NCI-H748 (cell line): ENCODE data around the gene PIAS2.
A peak's percentile ranks its signal among the peaks of the same experiment; 100 is the strongest.
"Not testable (repeated sequence)": the region's sequence is repeated elsewhere in the genome, so short reads cannot be mapped to it uniquely, and the experiment has no call there.

Experiments
- DNase-seq: peaks from one replicate; lab custom pipeline; 2025; ENCODE audit not compliant: unreplicated experiment; lab: John Stamatoyannopoulos, UW

Gene PIAS2

DNA sequence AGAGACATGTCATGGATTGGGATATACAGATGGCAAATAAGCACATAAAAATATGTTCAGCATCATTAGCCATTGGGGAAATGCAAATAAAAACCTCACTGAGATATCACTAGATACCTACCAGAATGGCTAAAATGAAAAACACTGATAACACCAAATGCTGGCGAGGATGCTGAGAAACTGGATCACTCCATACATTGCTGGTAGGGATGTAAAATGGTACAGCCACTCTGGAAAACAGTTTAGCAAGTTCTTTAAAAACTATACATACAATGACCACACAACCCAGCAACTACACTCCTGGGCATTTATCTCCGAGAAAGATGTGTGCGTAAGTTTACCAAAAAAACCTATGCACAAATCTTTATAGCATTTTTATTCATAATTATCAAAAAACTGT, 13.9 kb downstream of the PIAS2 start:
- no peak for DNase-seq

DNA sequence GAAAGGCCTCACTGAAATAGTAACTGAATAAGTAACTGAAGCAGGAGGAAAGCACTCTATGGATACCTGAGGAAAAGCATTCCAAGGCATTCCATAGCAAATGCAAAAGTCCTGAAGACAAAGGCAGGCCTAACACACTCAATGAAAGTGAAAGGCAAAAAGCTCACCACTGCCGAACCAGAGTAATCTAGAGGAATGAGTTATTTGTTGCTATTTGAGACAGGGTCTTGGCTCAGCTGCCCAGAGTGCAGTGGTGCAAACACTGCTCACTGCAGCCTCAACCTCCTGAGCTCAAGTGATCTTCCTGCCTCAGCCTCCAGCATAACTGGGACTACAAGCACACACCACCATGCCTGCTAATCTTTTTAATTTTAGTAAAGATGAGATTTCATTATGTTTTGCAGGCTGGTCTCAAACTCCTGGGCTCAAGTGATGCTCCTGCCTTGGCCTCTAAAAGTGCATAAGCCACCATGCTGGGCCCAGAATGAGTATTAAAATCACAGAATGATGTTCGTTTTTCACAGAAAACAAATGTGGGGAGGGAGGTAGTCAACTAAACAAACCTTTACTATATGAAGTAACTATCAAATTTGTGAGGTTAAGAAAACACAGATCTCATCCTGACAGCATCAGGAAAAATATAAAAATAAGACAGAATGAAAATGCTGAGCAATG, 17.9 kb downstream of the PIAS2 start:
- no peak for DNase-seq

DNA sequence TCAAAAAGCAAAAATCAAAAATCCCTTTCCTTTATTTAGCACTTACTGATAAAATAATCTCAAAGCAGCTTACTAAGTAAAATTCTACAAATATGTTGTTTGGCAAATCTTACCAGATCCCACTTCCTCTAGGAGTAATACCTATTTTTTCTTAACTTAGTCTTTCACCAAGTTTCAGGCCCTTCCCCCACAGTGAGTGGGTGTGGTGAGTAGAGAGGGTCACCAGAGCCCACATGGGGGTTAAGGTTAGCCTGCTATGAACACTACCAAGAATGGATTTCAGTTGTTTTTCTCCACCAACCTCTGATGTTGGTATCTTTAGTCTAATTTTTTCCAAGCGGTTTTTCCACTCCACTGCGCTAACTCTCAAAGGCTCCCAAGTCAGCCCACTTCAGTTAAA, 23.2 kb downstream of the PIAS2 start:
- DNase-seq, result no peak

DNA sequence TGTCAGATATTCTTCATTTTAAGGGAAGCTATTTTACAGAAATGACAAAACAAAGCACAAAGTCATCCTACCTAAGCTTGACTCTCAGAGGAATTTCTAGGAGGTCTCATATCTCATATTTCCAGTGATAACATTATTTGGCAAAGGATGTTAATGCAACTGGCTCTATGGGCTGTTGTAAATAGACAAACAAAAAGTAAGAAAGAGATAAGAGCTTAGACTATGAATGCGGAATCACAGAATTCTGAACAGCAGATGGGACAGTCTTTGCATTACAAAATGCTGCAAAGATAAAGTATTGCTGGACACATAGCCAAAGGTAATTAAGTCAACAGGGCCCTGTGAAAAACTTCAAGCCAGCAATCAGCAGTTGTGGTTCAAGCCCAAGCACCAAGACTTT, 23.9 kb downstream of the PIAS2 start:
- no peak for DNase-seq

DNA sequence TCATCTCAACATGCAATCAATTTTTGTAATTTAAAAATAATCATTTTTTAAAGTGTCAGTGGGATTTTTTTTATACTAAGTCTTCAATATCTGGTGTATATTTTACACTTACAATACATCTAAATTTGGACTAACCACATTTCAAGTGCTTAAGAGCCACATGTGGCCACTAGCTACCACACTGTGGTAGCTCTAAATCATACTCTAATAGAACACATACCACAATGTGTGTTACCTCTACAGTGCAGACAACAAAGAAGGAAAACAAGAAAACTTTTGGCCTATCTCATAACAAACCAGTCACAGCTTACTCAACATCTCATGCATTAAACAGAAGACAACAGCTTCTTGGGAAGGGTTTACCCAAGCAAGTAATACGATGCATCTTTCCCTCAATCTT, 24.5 kb downstream of the PIAS2 start:
- no peak for DNase-seq

DNA sequence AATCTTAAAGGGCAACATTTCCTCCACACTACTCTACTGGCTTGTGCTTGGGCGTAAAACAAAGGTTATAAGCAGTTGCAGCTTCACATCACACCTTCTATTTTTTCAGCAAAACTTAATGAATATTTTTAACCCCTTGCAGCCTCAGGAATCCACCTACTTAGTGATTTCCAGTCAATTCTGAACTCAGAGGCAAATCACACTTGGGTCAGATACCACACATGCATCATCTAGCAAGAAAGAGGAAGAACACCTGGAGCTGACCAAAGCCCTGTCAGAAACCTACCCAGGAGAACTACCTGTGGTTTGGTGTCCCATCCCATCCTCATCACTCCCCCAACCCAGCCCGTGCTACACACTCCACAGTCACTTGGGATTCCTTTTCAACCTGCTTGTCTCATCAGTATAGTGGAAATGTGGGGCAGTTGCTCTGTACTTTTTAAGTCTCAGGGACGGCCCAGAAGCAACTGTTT, 25.5 kb downstream of the PIAS2 start:
- DNase-seq, result no peak

DNA sequence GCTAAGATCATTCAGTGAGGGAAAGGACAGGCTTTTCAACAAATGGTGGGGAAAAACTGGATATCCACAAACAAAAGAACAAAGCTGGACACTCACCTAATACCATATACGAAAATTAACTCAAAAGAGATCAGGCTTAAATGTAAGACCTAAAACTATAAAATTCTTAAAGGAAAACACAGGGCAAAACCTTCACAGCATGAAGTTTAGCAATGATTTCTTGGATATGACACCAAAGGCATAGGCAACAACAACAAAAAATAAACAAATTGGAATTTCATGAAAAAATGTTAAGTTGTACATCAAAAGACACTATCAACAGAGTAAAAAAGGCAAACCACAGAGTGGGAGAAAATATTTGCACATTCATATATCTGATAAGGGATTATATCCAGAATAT, 28.3 kb downstream of the PIAS2 start:
- DNase-seq, result no peak

DNA sequence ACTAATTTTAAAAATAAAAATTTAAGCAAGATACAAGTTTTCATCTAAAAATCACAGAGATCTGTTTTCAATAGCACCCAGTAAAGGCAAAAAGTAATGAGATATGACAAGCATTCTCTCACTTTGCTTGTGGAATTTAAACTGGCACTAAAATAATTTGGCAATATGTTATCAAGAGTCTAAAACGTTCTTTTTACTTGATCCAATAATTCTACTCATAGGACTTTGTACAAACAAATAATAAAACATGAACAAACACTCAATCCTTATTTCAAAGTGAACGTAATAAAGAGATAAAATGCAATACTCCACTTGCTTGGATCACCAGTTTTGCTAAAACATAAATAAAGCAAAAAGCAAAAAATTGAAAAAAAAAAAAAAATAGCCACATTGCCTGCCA, 30.4 kb downstream of the PIAS2 start:
- no peak for DNase-seq

DNA sequence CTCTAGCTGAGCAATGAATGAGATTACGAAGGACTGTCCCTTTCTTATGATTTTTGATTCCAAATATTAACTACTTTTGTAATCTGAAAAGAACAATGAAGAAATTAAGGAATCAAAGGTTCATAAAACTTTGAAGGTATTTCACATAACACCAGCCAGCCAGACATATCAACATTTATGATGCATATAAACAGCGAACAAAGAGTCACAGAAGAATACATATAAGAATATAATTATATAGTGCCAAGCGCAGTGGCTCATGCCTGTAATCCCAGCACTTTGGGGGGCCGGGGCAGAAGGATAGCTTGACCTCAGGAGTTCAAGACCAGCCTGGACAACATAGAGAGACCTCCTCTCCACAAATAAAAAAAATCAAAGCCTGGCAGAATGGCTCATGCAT, 34.1 kb downstream of the PIAS2 start:
- no peak for DNase-seq

DNA sequence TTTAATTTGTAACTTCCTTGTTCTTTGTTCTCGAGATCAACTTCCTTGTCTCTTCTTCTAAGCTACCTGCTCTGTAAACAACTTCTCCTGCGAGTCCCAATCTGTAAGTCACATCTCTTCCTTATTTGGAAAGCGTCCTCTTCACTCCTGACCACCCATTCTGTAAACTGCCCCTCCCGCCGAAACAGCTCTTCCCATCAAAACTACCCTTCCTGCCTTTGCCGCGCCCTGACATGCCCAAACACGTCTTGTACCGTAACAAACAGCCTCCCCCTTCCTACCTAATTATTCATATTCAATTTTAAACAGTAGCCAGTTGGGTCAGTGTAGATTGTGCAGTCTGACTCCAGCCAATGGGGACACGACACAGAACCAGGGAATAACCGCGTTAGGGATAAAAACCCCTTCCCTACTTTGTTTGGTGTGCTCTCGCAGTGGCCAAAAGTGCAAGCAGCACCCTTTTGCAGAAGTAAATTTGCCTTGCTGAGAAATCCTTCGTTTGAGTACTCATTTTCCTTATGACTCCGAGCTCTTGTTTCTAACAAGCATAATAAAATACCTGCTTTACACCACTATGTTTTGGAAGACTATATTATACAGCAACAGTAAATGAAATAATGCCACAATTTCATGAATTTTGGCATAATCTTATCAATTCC, 39.8 kb downstream of the PIAS2 start:
- peak; percentile 15 for DNase-seq

DNA sequence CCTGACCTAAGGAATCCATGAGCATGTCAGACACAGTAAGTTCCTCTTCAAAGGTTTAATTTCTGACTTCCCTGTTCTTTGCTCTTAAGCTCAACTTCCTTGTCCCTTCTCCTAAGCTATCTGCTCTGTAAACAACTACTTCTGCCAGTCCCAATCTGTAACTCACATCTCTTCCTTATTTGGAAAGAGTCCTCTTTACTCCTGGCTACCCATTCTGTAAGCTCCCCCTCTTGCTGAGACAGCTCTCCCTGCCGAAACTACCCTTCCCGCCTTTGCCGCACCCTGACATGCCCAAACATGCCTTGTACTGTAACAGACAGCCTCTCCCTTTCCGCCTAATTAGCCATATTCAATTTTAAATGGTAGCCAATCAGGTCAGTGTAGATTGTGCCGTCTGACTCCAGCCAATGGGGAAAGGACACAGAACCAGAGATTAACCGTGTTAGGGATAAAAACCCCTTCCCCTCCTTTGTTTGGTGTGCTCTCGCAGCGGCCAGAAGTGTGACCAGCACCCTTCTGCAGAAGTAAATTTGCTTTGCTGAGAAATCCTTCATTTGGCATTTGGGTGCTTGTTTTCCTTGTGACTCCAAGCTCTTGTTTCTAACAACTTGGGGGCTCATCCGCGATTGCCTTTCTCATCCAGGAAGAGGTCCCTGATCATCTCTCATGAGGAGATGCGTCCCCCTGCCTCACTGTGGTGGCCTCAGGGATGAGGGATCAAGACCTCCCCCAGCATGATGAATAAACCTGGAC, 49.0 kb downstream of the PIAS2 start:
- DNase-seq, result peak; percentile 11

DNA sequence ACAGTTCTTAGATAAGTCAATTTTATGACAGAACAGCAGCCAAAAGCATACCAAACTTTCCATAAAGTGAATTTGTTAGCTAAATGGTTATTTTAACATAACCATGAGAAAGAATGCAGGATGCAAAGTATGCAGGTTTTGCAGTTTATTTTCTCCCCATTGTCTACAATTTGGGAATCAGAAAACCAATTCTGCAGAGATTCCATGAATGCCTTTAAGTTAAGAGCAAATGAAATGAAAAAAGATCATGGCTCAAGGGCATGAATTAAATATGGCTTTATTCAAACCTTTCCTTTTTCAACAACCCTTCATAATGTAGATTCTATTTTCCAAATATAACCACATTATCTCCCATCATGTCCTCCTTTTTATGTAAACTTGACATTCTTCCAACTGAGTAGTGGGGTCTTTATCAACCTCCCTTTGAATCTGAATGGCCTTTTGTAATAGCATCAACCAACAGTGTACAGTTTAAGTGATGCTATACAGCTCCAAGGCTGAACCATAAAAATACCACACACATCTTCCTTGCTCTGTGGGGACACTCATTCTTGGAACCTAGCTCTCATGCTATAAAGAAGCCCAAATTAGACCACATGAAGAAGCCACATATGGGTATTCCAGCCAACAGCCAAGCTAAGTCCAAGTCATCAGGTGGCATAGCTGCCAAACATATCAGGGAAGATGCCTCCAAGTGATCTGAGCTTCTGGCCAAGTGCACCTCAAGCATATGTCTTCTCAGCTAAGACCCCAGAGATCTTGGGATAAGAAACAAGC, 49.8 kb downstream of the PIAS2 start:
- DNase-seq, result no peak

DNA sequence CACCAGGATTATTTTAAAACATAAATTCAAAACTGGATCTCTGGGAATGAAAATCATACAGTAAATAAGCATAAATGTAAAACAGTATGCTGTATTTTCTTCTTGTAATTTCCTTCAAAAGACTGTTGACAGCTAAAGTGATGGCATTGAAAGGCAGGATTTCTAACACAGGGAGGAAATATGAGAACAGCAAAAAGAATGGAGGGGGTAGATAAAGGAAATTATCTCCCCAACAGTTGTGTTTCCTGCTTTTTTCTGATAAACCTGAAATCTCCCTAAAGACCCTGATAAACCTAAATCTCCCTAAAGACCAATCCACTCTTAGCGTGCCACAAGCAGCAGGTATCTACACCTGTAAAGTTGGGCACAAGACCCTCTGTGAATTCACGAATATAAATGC, 50.8 kb downstream of the PIAS2 start:
- no peak for DNase-seq

DNA sequence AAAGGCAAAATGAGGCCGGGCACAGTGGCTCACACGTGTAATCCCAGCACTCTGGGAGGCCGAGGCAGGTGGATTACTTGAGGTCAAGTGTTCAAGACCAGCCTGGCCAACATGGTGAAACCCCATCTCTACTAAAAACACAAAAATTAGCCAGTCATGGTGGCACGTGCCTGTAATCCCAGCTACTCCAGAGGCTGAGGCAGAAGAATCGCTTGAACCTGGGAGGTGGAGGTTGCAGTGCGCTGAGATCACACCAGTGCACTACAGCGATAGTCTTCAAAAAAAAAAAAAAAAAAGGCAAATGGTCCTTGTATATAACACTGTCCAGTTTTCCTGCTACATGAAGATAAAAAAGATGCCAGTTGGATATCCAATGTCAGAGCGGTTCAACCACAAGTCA, 52.1 kb downstream of the PIAS2 start:
- DNase-seq, result not testable (repeated sequence)

DNA sequence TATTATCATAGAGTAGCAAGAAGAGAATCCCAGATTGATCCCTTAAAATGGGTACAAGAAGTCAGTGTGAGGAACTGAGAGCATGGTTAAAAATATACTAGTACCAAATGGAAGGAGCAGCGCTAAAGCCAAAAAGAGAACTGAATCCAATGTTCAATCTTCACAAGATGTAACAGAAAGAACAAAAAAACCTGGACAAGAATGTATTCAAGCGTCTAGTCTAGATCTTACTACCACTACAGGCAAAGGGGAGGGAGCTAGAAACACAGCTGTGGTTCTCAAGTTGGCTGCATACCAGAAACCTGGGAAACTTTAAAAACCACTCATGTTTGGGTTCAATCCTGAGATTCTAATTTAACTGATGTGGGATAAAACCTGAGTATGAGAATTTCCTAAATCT, 57.5 kb downstream of the PIAS2 start:
- DNase-seq, result no peak

DNA sequence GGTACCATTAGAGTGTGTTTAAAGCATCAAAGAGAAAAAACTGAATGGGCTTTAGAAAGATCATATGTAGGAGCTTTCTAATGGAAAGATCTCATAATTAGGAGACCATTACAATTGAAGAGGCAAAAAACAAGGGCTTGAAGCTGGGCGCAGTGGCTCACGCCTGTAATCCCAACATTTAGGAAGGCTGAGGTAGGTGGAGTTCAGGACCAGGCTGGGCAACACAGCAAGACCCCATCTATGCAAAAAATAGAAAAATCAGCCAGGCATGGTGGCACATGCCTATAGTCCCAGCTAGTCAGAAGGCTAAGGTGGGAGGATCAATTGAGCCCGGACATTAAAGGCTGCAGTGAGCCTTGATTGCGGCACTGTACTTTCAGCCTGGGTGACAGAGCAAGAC, 59.0 kb downstream of the PIAS2 start:
- DNase-seq, result no peak

DNA sequence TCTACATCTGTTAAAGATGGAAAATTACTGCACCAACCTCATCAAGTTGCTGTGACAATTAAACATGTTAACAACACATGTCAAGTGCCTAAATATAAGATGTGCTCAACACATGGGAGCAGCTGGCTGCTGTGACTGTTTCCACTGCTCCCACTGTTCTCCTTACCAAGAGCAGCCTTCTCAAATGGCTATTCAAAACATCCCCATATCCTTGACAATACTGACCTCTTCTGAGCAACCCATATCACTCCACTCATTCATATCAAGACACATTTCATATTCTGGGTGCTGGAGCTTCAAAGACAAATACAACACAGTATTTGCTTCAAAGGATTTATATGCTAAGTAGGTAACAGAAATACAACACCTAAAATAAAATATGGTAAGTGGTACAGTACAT, 60.3 kb downstream of the PIAS2 start:
- DNase-seq, result peak; percentile 58

DNA sequence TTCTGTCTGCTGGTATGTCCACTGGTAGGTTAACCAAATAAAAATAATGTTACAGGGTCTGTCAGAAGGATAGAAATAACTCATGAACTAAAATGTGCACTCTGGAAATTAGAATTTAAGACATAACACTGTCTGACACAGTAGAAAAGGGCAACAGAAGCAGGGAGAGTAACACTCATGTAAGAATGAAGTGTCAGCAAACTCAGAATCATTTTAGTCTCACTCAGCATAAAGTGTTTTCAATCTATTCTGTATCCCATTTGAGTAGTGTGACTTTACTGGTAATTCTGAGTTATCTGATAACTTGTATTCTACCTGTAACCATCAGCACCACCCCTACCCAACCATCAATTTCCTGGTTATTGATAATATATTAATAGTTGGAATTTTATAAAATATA, 68.3 kb downstream of the PIAS2 start:
- no peak for DNase-seq

DNA sequence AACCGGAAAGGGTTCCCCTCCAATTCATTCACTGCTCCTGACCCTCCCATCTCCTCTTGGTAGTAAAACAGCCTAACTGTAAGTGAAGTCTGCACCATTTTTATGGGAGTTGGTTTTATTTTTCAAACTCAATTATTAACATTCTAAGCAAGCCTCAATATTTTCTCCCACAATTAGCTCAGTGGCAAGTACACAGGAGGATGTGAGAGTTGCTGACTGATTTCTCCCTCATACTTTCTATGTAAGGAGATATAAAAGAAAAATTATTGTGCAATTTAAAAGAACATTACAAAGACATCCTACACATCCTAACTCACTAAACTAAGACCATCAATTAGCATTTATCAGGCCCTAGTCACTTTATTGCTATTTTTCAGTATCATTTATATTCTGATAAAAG, 73.9 kb downstream of the PIAS2 start:
- no peak for DNase-seq

DNA sequence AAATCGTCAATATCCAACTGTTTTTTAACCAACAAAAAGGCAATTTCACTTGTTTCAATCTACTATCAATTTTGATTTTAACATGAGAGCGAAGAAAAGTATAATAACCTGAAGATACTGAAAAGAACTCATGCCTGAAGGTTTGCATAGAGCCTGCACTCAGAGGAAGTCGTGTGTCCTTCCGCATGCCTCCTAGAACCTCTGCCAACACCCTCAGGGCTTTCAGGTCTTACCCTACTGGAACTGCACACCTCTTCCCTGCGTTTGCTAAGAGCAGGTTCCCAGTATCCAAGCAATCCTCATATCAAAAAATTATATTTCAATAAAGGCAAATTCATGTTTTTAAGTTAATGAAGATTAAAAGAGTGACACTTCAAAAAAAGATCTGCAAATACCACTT, 74.7 kb downstream of the PIAS2 start:
- DNase-seq, result no peak

DNA sequence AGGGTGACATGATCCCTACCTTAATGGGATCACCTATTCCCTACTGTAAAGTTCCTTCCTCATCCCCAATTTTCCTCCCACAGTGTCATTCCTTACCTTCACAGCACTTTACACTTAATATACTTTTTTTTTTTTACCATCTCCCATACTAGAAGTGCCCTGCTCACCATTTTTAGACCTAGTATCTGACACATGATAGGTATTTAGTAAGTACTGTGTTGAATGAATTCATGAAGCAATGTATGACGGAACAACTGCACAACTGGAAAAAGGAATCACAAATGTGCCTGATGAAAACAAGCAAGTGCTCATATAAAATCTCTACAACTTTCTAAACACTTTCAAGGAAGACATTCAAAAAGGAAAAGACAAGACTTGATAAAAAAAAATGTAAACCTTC, 83.4 kb downstream of the PIAS2 start:
- DNase-seq, result no peak

DNA sequence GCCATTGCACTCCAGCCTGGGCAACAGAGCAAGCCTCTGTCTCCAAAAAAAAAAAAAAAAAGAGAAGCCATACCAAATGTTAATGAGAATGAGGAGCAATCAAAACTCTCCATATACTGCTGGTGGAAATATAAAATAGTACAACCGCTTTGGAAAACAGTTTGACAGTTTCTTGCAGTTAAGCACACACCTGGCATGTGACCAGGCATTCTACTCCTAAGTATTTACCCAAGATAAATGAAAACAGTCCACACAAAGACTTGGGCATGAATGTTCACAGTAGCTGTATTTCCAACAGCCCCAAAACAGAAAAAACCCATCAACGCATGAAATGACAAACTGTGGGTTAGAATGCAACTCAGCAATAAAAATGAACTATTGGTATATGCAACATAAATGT, 84.5 kb downstream of the PIAS2 start:
- DNase-seq, result peak; percentile 64
